HG03196 (cell line): ENCODE measurements around the gene SERGEF.
"Not testable (repeated sequence)": the region's sequence is repeated elsewhere in the genome, so short reads cannot be mapped to it uniquely, and the experiment has no call there.

ENCODE experiments used
- ATAC-seq: cut with Tn5 transposase; IDR thresholded peaks from one replicate; pipeline ENCODE4 v1.9.1; 2021; ENCODE audit not compliant: unreplicated experiment

The SERGEF gene

DNA sequence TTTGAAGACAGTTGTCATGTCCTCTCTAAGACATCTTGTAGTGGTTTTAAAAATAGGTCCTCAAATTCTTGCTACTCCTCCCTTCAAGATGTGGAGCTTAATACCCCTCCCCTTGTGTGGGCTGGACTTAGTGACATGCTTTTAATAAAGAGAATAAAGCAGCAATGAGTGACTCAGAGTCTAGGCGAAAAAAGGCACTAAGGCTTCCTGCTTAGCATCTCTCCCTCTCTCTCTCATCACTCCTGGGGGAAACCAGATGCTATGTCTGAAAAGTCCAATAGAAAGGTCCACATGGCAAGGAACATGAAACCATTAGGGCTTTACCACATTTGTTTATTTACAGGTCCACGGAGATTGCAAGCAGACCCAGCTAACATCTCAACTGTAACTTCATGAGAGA is 11.7 kb downstream of the SERGEF start:
- no peak for ATAC-seq

- peak; percentile 52 for ATAC-seq
These were observed 12.1 kb downstream of the SERGEF start for GRCh38 chr11:18000760-18001159.

DNA sequence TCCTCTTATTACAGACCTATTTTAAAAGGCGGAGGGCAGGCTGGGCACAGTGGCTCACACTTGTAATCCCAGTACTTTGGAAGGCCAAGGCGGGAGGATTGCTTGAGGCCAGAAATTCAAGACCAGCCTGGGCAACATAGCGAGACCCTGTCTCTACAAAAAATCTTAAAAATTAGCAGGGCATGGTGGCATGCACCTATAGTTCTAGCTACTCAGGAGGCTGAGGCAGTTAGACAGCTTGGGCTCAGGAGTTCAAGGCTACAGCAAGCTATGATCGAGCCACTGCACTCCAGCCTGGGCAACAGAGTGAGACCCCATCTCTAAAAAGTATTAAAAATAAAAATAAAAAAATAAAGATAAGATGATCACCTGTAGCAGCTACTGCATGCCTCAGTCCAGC is 12.7 kb downstream of the SERGEF start:
- ATAC-seq, result not testable (repeated sequence)

- ATAC-seq, result no peak
These were observed 19.9 kb downstream of the SERGEF start for GRCh38 chr11:17992916-17993315.

GRCh38 chr11:17991783-17992433 is 20.9 kb downstream of the SERGEF start:
- ATAC-seq, result no peak

DNA sequence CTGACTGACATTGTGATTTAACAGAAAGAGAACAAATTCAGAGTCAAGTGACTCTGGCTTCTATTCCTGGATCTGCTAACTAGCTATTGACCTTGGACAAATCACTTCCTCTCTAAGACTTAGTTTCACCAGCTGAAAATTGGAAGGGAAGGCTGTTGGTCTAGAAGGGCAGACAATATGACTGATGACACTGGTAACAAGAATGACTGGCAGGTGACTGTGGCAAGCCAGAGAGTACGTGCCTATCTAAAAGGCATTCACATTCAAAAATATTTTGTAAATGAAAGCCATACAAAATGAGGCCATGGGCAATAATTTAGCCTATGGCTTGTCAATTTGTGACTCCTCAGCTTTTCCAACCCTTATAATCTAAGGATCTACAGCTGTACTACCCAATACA is 23.5 kb downstream of the SERGEF start:
- no peak for ATAC-seq

DNA sequence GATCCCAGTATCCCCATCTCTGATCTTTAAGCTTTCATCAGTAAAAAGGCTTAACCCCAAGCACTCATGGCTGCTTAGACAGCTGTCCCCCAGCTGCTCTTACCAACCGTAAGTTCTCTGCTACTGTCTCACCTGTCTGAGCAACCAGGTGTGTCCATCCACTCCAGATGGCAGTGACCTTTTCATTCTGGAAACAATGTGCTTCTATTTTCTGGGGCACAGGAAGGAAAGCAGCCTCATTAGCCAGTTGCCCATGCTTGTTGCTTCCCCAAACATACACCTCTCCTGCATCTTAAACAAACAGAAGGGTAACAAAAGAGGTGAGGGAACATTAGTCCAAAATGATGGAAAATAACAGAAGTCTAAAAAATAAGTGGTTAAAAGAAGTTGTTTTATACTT is 24.4 kb downstream of the SERGEF start:
- ATAC-seq, result no peak

DNA sequence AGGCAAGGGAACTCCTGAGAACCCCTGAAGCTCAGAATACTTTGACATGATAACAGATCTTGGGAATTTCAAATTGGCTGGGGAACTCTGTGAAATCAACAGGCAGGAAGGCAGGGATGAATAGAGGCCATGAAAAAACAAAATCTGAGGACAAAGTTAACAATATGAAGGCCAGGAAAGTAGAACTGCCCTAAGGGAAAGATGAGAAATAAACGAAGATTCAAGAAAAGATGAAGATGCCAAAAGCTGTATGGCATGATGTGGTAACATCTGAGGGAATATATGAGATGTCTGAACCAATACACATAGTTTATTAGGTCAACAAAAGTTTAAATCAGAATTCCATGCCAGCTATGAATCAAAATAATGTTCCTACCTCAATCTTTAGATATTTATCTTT is 25.0 kb downstream of the SERGEF start:
- ATAC-seq, result no peak

DNA sequence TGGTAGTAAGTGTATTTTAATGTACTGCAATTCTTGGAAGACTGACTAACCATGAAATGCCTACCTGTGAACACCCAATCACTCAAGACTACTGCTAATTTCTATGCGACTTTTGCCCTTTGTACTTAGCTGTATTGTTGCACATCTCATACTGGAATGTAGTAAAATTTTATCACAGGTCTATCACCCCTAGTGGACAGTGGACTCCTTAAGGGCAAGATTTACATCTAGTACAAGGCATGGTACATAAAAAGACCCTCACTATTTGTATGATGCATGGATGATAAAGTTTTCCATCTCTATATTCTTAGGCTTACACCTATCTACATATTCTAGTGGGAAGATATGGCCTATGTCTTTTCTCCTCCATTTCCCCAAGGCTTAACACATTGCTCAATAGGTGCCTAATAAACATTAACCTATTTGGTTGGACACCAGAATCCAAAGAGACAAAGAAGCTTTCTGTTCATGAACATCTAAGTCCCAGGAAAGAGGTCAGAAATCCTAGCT is 26.1 kb downstream of the SERGEF start:
- no peak for ATAC-seq

DNA sequence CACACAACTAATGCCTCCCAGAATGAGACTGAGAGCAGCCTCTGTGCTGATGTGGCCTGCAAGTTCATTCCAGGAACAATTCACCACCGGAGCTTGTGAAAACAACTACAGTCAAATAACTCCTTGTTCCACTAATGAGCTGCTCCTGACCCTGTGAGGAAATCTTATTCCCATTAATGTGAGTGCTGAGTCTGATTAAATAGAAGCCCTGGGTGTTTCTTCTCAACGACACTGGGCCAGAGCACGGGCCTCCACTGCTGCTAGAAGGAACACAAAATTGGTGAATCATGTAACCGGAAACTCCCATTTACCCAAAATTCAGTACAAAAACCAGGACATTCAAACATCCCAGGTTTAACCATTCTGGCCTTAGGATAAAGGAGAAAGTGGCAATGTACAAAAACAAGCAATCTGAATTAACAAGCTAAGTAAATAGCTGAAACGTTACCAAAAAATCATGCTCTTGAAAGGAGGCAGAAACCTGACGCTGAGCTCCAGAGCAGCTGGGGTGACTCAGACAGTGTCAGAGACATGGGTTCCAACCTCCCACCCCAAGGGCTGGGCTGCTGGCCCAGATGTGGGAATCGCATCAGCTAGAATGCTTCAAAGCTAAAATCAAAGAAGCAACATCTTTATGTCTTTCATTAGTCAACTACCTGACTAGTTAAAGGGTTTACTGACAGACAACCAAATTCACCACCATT is 26.7 kb downstream of the SERGEF start:
- no peak for ATAC-seq

DNA sequence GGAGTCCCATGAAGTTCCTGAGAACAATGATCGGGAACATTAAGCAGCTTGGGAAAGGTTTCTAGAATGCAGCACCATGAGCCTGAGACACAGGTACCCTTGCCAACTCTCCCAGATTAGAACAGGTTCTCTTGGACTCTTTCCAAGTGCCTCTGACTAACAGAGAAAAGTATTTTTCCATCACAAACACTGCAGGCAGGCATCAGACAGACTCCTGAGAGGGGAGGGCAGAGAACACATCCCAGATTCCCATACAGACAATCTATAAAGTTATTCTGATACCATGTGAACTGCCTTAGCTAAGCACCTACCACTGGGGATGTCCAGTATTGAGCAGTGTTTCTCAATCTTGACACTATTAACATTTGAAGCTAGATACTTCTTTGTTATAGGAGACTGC is 27.3 kb downstream of the SERGEF start:
- ATAC-seq, result no peak

GRCh38 chr11:17983569-17983968 is 29.3 kb downstream of the SERGEF start:
- no peak for ATAC-seq

- peak; percentile 47 for ATAC-seq
These were observed 33.0 kb downstream of the SERGEF start for GRCh38 chr11:17979770-17980371.

DNA sequence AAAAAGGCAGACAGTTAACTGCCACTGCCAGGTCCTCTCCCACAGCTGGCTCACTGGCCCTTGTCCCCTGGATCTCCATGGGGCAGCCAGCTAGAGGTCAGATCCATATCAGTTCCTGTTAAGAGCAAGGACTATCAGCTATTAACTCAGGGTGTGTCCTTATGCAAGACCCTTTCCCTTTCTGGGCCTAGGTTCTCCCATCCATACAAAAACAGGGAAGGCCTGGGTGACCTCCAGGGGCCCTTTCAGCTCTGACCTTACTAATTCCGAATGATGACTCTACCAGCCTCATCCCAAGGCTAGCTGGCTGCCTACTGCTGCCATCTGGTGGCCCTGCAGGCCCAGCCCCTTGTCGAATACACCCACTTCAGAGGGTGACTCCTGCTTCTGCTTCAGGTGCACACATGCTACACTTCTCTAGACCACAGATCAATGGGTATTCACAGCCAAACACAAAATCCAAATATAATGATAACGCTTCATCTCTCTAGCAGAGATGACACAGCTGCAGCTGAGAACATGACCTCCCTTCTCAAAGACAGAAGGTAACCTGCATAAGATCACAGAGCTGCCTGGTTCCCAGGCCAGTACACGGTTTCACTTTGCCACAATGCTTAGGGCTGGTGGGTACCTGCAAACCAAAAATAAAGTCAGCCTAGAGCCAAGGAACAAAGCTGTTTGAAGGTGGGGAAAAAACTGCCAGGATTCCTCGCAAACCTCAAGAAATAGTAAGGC is 34.1 kb downstream of the SERGEF start:
- no peak for ATAC-seq

- no peak for ATAC-seq
These were observed 36.2 kb downstream of the SERGEF start for GRCh38 chr11:17976651-17977050.

- ATAC-seq, result no peak
These were observed 38.6 kb downstream of the SERGEF start for GRCh38 chr11:17974246-17974645.

DNA sequence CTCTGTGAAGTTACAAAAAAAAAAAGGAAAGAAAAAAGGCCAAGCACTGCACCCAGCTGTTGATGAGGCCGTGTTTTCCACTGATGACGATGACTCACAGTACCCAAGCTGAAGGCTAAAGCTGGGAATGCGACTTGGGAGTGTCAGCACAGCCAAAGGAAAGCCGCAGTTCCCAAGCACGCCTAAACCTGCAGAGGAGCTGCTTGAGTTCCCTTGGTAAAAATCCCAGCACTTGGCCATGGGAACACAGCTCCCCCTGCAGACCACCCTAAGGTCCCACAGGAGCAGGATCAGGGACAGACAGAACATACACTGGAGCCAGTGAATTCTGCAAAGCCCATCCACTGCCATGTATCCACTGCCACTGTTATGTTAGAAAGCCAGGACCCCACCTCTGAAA is 39.9 kb downstream of the SERGEF start:
- no peak for ATAC-seq

DNA sequence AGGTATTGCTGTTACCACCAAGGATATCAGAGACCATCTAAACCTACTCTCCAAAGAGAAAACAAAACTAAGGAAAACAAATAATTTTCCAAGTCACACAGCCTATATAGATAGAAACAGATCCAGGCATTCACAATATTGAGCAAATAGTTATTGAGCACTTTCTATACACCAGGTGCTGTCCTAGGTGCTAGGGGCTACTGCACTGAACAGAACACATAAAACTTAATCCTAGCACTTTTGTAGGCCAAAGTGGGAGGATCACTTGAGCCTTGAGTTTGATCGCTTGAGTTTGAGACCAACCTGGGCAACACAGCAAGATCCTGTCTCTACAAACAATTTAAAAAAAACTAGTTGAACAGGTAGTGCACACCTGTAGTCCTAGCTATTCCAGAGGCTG is 44.6 kb downstream of the SERGEF start:
- no peak for ATAC-seq

DNA sequence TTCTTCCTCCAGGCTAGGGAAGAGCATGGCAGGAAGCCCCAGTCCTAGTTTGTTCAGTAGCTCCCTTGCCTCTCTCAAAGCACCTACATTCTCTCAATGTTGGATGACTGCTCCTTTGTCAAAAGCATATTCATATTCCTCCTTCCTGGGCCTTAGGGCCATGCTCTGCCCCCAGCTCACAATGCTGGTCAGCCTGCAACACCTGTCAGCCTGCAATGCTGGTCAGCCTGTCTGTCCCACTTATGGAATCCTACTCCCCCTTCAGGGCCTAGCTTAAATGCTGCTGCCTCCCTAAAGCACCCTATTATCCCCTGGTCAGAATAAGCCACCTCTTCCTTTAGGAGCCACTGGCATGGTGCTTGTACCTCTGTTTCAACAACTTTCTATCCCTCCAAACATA is 45.2 kb downstream of the SERGEF start:
- no peak for ATAC-seq

- ATAC-seq, result no peak
These were observed 52.8 kb downstream of the SERGEF start for GRCh38 chr11:17960091-17960490.

- ATAC-seq, result no peak
These were observed 54.4 kb downstream of the SERGEF start for GRCh38 chr11:17958446-17958845.
